ENCODE measurements around the gene MBNL2.
"Not testable (repeated sequence)": the region's sequence is repeated elsewhere in the genome, so short reads cannot be mapped to it uniquely, and the experiment has no call there.

MBNL2 gene

GRCh38 chr13:97329331-97329730 is 107.2 kb downstream of the MBNL2 start:
- no peak for DNase-seq

GRCh38 chr13:97330448-97330847 is 108.3 kb downstream of the MBNL2 start:
- DNase-seq, result no peak

- no peak for DNase-seq
These were observed 110.6 kb downstream of the MBNL2 start for GRCh38 chr13:97332742-97333141.

- no peak for DNase-seq
These were observed 111.8 kb downstream of the MBNL2 start for GRCh38 chr13:97333983-97334382.

GRCh38 chr13:97334690-97335089 is 112.6 kb downstream of the MBNL2 start:
- no peak for DNase-seq

- no peak for DNase-seq
These were observed 113.5 kb downstream of the MBNL2 start for GRCh38 chr13:97335488-97336134.

GRCh38 chr13:97337985-97338499 is 115.9 kb downstream of the MBNL2 start:
- no peak for DNase-seq

GRCh38 chr13:97338571-97338970 is 116.4 kb downstream of the MBNL2 start:
- no peak for DNase-seq

GRCh38 chr13:97339019-97339987 is 117.2 kb downstream of the MBNL2 start:
- DNase-seq, result no peak

GRCh38 chr13:97339988-97340749 is 118.0 kb downstream of the MBNL2 start:
- DNase-seq, result no peak

- no peak for DNase-seq
These were observed 119.0 kb downstream of the MBNL2 start for GRCh38 chr13:97341135-97341534.

- no peak for DNase-seq
These were observed 120.0 kb downstream of the MBNL2 start for GRCh38 chr13:97342136-97342535.

- DNase-seq, result no peak
These were observed 120.8 kb downstream of the MBNL2 start for GRCh38 chr13:97342936-97343335.

- DNase-seq, result peak; percentile 25
These were observed 122.4 kb downstream of the MBNL2 start for GRCh38 chr13:97344265-97345175.

- no peak for DNase-seq
These were observed 124.0 kb downstream of the MBNL2 start for GRCh38 chr13:97346097-97346496.

- DNase-seq, result no peak
These were observed 124.6 kb downstream of the MBNL2 start for GRCh38 chr13:97346561-97347254.

- no peak for DNase-seq
These were observed 125.3 kb downstream of the MBNL2 start for GRCh38 chr13:97347255-97347932.

GRCh38 chr13:97348569-97349100 is 126.5 kb downstream of the MBNL2 start:
- DNase-seq, result no peak

GRCh38 chr13:97352012-97352411 is 129.9 kb downstream of the MBNL2 start:
- DNase-seq, result not testable (repeated sequence)

GRCh38 chr13:97352815-97353214 is 130.7 kb downstream of the MBNL2 start:
- no peak for DNase-seq
